T-helper 2 cell (primary cell): ENCODE measurements around the gene LIMCH1.
"Not testable (repeated sequence)": the region's sequence is repeated elsewhere in the genome, so short reads cannot be mapped to it uniquely, and the experiment has no call there.

ENCODE experiments used
- DNase-seq, 5 experiments: peaks; one replicate each; pipeline versions ENCODE4 v3.0.0 to v3.0.0-alpha.2; 2012 to 2022

The LIMCH1 gene

DNA sequence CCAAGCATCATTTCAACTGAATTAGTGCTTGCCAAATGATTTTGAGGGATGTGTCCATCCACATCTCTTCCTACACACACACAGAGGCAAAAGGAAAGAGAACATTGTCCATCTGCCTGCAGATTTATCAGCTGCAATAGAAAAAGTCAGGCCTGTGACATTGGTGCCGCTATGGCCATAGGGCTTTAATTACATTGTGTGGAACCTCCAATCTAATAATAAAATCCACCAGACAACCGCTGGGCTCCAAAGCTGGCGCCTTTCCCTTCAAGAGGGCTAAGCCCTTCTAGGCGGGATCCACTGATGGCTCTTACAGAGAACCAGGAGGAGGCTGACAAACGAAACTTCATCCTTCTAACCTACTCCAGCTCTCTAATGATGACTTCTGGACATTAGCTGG is 150.0 kb downstream of the LIMCH1 start:
- no peak for DNase-seq

DNA sequence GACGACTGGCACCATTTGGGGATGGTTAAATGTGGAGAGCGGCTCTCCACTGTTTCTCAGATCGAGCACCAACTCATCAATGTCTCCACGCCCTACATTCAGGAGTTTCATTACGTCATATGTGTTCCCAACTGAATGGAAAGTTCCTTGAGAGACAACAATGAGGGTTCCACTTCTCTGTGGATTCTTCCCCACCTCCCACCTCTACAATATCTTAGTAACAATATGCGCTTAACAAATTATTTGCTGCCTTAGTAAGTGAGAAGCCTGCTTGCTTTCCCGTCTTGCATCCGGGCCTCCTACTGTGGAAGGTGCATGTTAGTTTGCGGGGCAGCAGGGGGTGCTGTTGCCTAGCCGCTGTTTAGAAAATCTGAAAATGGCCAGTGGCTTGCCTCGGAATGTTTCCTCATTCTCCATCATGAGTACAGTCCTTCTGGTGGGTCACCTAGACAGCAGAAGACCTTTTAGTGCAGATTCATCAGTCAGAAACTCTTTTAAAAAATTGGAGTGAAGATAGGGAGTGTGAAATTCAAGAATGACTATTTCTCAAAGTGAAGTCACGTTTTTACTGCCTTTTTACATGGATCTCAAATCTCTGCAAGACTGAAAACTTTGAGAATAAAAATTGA is 154.9 kb downstream of the LIMCH1 start:
- peak in 2 of 5 experiments; percentile 4 to 49 for DNase-seq

DNA sequence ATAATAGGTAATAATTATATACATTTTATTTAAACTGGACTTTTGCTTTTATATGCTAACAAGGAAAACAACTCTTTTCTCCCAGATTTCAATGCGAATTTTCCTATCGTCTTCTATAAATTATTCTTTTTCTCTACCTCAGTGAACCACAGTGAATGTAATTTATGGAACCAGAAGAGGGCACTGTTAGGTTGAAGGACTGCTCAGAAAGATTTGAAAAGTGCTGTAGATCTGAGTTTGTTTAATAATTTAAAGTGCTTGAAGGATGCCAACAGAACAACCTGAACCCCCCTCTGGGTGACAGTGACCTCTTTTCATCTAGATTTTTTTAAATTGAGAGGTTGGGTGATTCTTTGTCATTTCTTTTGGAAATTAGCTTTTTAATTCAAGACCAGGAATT is 155.7 kb downstream of the LIMCH1 start:
- peak in 1 of 5 experiments; percentile 14 for DNase-seq

DNA sequence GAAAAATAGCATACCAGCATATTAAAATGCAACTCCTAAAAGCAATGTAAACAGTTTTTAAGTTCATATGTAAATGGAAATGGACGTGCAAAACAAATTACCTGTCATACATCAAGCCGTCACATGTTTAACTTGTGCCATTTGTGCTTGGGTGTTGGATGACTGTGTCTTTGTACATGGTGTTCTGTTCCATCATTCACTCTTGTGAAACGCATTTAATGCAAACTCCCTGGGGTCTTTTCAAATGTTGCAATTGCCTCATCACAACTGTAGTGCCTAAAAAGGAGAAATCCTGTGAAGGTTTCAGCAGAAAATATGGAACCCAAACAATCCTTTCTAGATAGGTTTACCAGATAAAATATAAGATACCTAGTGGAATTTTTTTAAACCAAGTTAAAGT is 158.2 kb downstream of the LIMCH1 start:
- no peak for DNase-seq

DNA sequence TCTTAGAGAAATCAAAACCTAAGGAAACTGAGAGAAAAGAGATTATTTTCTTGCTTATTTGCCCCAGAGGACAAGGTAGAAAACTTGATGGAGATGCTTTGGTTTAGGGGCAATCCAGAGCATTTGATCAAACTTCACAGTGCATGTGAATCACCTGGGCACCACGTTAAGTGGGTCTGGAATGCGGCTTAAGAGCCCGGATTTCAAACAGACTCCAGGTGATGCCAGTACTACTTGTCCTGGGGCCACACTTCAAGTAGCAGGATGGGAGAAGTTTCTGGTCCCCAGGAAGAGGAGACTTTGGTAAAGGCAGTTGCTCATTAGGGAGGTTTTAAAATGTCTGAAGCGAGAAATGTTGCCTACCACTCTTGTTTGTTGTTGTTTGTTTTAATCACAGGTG is 158.8 kb downstream of the LIMCH1 start:
- no peak for DNase-seq

DNA sequence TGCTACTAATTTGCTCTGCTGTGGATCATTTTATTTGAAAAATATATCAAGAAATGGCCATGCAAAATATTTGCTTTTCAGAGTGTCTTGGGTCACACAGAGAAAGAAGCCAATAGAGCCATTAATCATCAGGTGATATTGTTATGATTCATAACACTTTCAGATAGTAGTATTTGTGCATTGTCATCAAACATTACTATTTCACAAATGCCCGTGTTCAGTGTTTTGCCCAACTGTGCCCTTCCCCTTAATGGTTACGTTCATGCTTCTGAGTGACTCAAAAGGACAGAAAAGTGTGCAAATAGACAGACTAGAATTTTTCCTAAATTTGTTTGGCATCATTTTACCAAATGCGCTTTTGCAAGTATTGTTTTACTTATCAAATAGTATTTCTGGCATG is 164.0 kb downstream of the LIMCH1 start:
- no peak for DNase-seq

DNA sequence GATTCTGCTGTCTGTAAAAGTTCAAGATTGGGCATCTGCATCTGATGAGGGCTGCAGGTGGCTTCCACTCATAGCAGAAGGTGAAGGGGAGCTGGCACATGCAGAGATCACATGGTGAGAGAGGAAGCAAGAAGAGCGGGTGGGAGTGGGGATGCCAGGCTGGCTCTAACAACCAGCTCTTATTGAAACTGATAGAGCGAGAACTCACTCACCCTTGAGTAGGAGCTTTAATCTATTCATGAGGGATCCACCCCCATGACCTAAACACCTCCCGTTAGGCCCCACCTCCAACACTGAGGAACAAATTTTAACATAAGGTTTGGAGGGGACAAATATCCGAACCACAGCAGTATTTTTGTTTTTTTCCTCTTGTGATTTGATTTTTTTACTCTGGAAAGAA is 164.8 kb downstream of the LIMCH1 start:
- DNase-seq = no peak

DNA sequence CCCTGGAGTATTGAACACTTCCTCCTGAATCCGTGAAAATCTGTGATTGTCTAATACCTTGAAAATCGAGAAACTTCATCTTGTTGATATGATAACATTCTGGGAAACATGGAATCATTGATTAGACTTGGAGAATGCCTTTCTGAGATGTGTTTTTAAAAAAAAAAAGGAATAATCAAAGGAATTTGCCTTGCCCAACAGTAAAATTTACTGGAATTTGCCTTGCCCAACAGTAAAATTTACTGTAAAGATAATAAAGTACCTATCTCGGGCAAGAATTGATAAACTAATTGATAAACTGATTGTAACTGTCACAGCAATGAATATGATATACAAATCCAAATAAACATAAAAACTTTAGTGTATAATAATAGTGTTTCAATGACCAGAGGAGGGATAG is 165.8 kb downstream of the LIMCH1 start:
- DNase-seq = no peak

DNA sequence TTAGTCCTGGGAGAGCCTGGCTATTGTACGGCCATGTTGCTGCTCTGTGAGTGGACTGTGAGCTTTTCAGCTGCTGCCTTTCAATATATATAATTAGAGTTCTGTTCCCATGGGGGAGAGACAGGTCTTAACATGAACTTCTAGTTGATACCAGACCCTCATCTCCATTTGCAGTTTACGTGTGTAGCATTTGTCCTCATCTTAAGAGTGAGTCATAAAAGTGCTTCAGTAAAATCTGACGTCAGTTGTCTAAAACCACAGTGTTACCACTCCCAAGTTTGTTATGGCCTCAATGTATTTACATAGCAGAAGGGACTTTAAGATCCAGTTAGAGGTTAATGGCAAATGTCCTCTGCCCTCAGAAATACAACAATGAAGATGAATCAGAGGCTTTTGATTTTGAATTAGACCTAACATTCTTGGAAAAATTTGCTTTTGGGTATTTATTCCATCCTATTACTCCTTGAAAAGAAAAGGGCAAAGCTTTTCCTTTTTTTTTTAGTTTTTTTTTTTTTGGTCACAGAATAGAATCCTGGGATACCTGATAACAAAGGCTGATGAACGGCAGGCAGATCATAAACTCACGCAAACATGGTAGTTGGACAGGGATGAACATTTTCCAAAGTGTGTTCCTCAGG is 172.0 kb downstream of the LIMCH1 start:
- peak in 1 of 5 experiments; percentile 1 for DNase-seq

DNA sequence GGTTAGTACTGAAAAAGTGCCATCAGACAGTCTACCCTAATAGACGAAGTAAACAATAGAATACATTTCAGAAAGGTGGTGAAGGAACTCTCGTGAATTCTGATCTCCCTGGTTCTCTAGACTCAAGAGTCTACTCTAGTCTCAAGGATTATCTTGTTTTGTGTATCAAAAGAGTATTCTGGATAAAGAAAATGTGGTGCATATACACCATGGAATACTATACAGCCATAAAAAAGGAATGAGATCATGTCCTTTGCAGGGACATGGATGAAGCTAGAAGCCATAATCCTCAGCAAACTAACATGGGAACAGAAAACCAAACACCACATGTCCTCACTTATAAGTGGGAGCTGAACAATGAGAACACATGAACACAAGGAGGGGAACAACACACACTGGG is 173.7 kb downstream of the LIMCH1 start:
- DNase-seq = not testable (repeated sequence)

DNA sequence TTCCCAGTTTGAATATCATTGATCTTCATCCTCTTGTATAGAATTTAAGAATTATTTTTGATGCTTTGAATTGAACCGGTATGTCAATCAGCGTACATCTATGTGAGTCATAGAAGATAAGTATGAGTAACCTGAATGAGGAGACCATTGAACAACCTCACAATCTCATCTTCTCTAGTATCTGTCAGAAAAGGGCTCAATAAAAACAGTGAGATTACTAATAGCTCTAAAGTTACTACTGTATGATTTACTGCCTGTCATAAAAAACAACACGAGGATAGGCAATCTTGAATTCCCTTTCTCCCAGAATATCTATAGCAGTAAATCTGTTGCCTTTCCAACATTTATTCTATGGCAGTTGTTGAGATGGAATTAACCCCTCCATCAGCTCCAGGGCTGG is 174.5 kb downstream of the LIMCH1 start:
- no peak for DNase-seq

DNA sequence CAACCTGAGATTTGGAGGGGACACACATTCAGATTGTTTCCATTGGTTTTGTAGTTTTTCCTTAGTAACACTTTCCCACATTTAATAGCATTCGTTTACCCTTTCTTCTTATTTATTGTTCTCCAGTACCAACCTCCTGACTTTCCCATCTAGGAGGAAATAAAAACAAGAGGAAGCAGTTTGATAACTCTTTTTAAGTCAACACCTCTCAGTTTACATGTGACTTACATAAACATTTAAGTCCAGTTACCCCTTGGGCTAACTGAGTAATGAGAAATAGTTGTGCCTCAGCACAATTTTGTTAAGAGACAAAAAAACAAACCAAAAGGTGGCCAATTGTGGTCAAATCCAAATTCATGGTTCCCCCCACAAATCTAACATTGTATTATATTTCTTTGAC is 175.8 kb downstream of the LIMCH1 start:
- DNase-seq = no peak

DNA sequence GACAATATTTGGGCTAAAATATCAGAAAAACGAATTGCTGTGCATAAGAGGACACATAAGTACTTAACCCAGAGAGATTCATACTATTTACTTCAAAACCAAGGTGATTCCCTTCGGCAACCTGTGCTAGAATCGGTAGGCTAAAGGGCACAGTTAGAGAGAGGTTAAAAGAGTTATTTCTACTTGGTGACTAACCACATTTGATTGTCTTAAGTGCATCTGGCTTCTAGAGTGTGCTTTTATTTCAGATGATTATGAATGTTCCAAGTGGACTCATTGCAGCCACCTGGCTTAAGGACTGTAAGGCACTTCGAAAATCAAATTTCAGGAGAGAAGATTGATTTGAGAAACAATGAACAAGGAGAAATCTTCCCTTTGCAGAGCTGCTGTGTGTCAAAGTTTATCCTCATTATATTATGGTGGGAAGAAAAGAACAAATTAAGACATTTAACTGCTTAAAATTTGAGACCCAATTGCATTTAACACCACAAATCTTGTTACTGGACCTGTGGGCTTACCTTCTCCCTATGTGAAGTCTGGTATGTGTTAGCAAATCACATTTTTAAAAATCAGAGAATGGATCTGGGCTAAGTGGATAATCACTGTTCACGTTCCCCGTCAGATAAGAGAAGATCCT is 176.5 kb downstream of the LIMCH1 start:
- DNase-seq = no peak

DNA sequence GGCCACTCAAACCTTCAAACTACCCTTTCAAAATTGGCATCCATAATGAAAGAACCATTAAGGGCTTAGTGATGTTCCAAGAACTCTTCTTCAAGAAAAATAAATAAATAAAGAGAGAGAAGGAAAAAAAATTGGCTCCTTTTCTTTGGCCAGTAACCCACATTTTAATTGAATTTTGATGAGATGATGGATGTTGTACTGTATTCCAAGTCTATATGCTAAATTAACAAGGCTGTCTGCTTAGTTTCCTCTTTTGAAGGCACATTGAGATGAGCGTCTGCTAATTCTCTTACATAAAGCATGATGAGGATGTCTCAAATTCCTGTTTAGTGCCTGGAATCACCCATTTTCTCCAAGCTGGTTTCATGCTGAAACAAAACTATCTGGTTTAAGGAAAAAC is 177.2 kb downstream of the LIMCH1 start:
- no peak for DNase-seq

DNA sequence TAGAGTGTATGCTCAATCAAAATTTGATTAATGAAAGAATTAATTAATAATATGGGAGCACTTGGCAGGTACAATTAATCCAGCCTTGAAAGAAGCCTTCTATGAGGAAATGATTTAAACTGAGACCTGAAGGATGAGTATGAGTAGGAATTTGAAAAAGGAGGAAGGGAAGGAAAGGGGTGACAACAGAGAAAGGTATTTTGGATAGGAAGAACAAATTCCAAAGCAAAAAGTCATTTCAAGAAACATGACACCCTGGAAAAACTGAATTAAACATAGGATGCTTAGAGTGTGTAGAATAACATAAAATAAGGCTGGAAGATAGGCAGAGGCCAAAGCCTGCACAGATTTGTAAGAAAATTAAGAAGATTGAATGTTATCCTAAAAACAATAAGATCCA is 180.9 kb downstream of the LIMCH1 start:
- DNase-seq = no peak

DNA sequence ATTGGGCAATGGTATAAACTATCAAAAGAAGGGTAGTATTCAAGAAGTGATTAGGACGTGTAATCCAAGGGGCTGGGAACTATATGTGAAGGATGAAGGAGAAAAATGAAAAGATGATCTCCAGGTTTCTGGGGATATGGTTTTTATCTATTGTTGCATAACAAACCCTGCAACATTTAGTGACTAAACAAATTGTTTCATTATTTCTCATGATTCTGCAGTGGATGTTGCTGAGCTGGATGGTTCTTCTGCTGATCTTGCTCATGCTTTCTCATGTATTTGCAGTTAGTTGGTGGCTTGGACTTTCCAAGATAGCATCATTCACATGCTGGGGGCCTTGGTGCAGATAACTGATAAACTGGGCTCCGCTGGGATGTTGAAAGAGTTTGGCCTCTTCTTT is 181.5 kb downstream of the LIMCH1 start:
- no peak for DNase-seq

DNA sequence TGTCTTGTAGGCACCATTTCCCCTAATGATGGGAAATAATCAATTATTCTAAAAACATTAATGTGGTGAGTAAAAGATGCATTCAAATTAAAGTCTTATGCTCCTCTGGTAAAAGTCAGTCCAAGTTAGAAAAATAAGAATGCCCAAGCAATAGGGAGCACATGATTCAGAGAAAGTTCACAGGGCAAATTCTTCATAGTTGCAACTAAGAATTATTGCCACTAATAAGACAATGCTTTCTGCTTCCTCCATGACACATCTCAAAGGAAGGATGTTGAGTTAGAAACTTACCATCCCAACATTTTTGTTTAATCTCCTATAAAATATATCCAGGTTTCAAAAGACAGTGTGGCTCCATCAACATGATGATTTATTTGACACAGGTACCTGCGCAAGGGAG is 184.2 kb downstream of the LIMCH1 start:
- no peak for DNase-seq

DNA sequence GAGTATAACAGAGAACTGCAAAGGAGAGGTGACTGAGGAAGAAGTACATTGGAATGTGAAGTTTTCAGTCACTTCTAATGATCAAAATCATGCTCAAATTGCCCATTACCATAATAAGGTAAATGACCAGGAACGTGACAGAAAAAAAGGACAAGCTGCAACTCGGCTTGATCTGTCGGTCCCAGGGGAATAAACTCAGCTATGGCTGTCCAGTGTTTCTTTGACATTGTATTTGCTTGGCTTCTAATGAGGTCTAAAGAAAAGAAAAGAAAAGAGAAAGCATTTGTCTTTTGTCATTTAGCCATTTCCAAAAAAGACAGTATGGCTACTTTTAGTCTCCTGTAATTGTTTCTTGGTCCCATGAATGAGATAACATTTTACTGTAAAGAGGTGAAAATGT is 185.3 kb downstream of the LIMCH1 start:
- no peak for DNase-seq

DNA sequence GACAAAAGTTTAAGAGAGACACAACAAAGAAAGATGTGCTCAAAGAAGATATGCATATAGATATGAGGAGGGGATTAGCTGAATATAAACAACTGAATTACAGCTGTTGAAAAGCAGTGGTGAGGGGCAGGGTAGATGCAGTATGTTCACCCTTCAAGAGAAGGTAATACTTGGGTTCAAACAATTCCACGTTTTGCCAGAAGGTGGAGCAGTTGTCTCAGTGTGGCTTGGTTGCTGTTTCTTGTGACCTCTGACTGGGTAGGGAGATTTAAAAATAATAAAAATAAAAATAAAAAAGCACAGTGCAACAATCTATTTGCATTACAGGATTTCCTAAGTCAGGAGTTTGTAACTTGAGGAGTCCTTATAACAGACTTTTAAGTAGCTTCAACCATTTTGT is 187.3 kb downstream of the LIMCH1 start:
- no peak for DNase-seq

DNA sequence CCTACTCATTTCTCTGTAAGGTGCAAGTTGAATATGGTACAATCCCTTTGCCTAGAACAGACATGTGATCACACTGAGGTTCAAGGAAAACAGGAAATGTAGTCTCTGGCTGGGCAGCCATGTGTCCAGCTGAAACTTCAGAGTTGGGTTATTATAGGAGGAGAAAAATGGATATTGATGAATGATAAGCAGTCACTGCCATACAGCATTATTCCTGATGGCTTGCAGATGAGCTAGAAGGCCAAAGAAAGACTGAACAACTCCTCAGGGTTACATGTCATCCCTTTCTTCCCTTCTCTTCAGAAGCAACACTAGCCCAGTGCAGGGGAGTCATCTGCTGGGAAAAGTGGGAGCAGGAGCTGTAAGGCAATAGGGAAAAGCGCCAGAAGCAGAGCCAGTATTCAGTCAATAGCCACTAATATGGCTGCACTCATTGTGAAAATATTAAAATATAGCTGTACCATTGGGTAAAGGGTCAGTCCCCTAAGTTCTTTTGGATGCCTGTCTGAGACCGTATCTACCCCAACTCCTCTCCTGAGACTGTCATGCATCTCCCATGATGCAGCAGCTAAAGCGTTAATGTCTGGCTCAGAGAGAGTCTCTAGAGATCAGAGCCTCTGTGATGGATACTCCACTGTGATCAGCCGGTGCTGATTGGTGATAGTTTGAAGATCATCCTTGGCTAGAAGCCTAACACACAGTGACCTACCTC is 190.1 kb downstream of the LIMCH1 start:
- no peak for DNase-seq

DNA sequence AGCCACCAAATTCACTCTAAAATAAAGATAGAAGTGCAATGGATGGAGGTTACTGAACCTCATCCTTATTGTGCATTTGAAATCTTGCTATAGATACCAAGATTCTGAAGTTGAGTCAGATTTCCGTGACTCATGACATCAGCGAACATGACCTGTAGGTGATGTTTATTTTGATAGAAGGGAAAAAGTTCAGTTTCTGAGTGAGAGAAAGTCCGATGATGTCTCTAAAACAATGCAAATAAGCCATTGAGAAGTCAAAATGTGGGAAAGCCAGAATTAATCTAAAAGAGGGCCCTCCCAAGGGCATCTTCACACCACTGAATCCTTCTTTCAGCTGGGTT is 190.6 kb downstream of the LIMCH1 start:
- DNase-seq = no peak

DNA sequence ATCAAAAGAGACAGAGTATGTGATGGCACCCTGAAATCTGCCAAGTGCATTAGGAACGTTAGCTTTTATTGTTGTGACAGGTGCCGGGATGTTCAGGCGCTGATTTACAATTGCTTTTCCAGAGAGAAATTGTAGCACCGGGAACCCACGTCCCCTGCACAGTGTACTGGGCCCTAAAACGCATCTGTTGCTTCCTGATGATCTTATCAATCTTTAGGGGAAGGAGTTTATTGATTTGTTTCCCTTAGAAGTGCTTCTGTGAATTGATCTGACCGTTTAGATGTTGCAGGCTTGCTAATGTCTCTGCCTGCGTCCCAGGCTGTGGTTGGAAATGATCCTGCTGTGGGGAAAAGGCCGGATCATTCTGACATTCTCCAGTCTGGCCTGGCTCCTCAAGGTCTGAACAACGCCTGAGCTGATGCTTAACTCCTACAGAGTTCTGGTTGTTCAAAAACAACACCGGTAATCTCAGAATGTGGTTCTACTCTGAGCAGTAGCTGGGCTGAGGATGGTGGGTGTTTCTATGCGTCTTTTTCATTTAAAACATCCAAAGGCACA is 193.7 kb downstream of the LIMCH1 start:
- no peak for DNase-seq

DNA sequence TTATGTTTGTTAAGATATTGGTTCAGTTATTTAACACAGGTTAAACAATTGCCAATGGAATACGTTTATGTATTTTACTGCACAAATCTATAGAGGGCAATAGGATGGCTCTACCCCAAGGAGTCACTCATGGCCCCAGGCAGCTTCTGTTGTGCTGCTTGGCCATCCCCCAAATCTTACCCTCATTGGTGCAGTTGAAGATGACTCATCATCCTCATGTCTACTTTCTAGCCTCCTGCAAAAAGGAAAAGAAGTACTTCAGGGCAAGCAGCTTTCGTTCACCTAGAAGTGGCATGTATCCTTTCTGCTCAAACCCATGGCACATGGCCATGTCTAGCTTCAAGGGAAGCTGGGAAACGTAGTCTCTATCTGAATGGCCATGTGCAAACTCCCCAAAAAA is 196.4 kb downstream of the LIMCH1 start:
- no peak for DNase-seq

DNA sequence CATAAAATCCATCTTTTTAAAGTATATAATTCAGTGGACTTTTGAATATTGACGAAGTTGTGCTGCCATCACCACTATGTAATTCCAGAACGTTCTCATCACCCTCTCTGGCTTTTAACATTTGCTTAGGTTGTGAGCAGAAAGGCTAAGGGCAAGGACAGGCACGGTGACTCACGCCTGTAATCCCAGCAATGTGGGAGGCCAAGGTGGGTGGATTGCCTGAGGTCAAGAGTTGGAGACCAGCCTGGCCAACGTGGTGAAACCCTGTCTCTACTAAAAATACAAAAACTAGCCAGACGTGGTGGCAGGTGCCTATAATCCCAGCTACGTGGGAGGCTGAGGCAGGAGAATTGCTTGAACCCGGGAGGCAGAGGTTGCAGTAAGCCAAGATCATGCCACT is 199.5 kb downstream of the LIMCH1 start:
- DNase-seq = not testable (repeated sequence)
